Measurements from ENCODE around the gene RGMB.

Gene RGMB

GRCh38 chr5:98787131-98787719 is 13.8 kb downstream of the RGMB start:
- no peak for DNase-seq

DNA sequence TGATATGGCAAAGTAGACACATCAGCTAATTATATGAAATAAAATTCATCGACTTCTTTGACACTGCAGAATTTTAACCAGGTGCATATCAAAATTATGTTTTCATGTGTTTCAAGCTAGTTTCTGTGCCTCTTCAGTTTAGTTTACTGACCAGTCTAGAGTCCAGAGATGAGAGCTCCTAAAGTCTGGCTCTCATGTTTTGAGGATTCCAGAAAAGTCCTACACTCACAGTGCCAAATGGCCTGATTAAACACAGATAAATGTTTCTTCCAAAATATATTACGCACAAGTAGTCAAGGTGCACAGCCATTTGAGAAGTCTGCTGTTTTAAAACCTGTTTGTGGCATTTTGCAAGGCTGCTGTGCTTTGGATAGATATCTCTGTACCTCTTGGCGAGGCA is 15.6 kb downstream of the RGMB start:
- no peak for DNase-seq

GRCh38 chr5:98791001-98791519 is 17.6 kb downstream of the RGMB start:
- no peak for DNase-seq

GRCh38 chr5:98791898-98792580 is 18.6 kb downstream of the RGMB start:
- DNase-seq, result no peak

- DNase-seq, result no peak
Observed at GRCh38 chr5:98793223-98793622, 19.8 kb downstream of the RGMB start.

- DNase-seq, result no peak
Observed at GRCh38 chr5:98794001-98794400, 20.5 kb downstream of the RGMB start.

DNA sequence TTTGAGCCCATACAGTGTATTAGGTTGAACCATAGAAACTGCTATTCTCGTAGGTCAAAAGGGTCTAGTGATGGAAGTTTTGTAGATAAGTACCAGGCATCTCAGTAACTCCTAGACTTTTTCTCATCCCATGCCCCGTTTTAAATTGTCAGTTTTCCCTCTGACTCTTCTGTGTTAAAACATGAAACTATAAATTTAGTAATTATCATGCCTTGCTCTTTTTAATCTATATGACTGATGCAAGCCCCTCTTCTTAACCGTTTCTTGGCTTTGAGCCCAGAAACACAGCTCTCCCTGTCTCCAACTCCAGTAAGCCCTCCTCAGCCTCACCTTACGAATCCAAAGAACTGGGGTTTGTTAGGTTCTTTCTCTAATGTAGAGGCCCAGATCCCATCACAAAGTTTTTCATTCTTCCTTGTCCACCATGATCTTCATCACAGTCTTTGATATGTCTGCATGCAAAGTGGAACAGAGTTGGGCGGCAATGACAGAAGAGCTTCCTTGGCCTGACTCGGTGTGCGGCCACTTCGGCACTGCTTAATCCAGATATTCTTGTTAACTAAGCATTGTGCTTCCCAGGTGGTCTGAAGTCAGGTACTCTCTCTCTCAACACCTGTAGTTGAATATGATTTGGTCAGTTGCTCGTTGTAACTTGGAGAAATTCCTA is 21.1 kb downstream of the RGMB start:
- DNase-seq, result no peak

DNA sequence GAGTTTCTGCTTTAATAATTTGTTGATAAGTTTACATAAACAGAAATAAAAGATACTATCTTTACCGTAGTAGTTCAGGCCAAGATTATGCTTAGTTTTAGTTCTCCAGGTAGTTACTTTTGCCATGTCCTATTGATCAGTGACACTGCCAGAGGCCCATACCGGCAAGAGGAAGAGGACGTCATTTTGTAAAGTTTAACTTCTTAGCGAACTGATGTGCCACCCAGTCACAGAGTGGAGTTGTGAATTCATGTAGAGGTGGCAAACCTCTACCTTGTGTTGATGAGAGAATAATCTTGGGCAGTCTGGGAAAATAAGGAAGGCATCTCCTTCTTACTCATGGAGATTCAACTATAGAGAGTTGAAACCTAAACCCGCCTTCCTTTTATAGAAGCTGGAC is 21.8 kb downstream of the RGMB start:
- no peak for DNase-seq

GRCh38 chr5:98796197-98796972 is 22.9 kb downstream of the RGMB start:
- peak; percentile 56 for DNase-seq

GRCh38 chr5:98798371-98798770 is 24.9 kb downstream of the RGMB start:
- no peak for DNase-seq

DNA sequence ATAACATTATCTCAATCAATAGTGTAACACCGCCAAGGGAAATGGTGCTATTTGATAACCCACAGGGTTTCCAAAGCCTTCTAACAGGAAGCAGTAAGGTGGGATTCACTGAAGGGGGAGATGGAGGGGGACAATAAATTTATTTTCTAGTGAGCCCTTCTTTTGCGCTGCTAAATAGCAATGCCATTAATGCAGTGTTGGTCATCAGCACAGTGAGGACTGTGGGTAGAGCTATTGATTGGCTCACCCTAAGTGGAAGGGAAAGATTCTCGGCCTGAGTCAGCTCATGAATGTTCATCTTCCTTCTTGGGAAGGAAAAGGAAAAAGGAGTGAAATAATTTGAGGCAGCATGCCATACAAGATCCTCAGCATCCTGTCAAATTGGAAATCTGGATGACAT is 25.4 kb downstream of the RGMB start:
- DNase-seq, result no peak

DNA sequence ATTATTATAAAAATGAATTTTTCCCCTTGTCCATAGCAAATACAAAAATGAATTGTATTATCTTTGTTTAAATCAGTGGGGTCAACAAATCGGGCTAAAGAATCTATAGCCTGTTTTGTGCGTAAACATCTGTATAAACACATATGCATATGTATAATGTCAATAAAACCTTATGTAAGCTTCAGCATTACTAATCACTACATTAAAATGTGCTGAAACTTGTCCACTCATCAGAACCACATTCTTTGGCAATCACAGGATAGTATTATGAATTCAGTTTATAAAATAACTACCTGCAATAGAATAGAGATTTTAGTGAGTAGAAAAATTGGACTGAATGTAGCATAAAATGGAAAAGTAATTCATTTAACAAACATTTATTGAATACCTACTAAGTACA is 30.6 kb downstream of the RGMB start:
- no peak for DNase-seq

DNA sequence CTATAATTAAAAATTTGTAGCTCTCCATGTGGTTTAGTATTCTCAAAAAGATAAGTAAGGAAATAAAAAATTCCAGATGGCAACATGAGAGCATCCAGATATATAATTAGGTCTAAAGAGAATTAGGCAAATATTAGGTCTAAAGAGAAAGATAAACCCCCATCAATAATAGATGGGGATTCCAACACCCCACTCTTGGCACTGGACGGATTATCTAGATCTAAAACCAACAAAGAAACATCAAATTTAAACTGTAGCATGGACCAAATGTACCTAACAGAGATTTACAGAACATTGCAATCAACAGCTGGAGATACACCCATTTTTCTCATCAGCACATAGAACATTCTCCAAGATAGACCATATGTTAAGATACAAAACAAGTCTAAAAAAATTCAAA is 31.6 kb downstream of the RGMB start:
- DNase-seq, result no peak

GRCh38 chr5:98807806-98808205 is 34.3 kb downstream of the RGMB start:
- DNase-seq, result no peak

GRCh38 chr5:98810206-98810605 is 36.7 kb downstream of the RGMB start:
- no peak for DNase-seq

DNA sequence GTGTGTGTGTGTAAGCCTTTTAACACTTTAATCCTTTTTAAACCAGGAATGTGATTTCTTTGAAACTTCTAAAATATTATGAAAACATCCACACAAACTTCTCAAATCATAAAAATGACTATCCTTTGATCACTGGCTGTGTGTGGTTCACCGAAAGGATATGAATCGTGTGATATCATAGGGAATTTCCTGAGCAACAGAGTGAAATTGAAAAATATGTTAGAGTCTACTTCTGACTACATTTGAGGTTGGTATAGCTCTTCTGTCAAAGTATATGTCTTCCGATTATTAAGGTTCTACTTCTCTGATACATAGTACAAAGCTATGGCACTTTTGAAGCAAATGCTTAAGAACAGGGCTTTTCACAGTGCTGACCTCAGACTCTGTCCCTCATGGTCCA is 40.3 kb downstream of the RGMB start:
- no peak for DNase-seq

DNA sequence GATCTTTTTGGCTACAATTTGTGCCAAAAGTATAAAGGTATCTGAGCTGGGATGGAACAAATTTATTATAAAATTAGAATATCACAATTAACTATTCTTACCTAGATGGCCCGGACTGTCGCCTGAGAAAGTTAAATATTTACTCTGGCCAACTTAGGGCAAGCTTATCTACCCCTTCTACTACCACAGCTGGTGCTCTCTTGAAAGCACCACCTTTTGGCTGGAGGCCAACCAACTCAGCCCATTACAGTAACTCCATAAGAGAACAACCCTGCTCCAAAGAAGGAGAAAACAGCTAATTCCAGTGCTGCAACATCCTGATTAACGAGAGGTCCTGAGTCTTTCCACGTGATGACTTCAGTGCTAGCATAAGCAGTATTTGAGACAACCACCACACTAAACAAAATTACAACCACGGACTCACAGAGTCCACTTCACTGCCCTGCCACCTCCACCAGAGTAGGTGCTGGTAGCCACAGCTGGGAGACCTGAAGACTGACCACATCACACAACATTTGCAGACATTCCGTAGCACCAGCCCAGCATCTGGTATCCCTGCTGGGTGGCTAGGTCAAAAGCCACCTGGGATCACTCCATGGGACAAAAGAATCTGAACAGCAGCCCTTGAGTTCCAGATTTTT is 43.2 kb downstream of the RGMB start:
- no peak for DNase-seq

GRCh38 chr5:98825582-98826375 is 52.3 kb downstream of the RGMB start:
- DNase-seq, result no peak

- DNase-seq, result no peak
Observed at GRCh38 chr5:98827161-98827560, 53.7 kb downstream of the RGMB start.

- no peak for DNase-seq
Observed at GRCh38 chr5:98827588-98828284, 54.3 kb downstream of the RGMB start.

DNA sequence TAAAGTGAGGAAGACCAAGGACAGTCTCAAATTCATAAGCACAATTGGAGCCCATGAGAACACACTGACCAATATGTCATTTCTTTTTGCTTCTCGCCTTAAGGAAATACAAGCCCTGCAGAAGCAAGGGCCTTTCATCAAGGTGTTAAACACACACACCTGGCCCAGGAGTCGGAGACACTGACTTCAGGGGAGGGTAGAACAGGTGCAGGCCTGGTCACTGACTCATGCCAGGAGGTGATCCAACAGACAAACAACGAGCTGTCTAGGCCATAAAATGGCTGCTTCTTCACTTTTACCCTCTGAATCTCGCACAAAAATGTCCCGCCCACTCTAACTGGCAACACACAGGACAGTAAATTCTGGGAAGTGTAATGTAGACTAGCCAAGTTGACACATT is 62.7 kb downstream of the RGMB start:
- DNase-seq, result no peak
